HG03342 (cell line): ENCODE results near the gene NKPD1.

Experiments
- ATAC-seq: cut with Tn5 transposase; IDR thresholded peaks from one replicate; pipeline ENCODE4 v1.9.1; 2021; ENCODE audit warnings: mild to moderate bottlenecking, moderate library complexity; ENCODE audit not compliant: unreplicated experiment

NKPD1 gene

DNA sequence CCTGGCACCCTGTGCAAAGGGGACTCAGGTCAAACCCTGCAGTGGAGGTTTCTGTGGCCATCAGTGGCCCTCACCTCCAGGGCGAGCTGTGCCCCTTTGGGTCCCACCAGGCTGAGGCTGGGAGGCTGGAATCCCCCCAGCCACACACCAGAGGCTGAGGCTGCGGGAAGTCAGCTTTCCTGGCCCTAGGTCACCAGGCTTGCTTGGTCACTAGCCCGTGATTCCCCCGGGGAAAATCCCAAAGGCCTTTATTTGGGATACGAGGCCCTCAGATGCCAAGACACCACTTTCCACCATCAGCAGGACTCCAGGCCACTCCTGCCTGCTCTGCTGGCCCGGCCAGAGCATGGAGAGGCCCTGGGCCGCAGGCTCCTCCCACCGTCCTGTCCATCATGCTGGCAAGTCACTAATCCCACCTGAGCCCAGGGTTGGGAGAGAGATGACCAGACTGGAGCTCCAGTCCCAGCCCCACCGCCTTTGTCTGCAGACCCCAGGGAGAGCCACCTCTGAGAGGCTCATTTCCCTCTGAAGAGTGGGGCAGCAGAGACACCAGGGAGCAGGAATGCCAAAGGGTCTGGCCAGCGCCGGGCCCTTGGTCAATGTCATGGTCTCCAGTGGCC, 4.7 kb downstream of the NKPD1 start:
- no peak for ATAC-seq

DNA sequence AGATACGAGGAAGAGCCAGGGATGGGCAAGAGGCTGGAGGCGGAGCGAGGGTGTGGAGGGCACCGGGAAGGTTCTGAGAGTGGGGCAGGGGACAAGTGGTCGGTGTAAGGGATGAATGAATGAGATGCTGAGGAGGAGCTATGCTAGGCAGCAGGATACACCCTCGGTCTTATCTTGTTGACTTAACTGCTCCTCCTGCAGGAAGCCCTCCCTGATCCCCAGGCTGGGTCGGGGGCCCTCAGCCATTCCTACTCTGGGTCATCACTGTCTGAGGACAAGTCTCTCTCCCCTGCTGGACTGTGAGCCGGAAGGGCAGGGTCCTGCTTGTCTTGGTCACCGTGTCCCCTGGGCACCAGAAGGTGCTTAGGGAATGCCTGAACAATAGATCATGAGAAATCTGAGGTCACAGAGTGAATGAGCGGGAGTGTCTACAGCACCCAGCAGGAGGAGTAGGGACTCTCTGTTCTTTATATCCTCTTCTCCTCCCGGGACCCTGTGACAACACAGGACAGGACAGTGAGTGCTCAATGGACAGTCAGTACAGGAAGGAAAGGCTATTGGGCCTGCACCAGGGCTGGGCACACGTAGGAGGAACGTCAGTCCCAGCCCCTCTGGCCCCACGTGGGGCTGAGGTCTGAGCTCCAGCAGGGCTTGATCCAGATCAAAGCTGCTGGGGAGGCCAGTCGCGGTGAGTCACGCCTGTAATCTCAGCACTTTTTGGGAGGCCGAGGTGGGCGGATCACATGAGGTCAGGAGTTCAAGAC, 6.5 kb downstream of the NKPD1 start:
- no peak for ATAC-seq

DNA sequence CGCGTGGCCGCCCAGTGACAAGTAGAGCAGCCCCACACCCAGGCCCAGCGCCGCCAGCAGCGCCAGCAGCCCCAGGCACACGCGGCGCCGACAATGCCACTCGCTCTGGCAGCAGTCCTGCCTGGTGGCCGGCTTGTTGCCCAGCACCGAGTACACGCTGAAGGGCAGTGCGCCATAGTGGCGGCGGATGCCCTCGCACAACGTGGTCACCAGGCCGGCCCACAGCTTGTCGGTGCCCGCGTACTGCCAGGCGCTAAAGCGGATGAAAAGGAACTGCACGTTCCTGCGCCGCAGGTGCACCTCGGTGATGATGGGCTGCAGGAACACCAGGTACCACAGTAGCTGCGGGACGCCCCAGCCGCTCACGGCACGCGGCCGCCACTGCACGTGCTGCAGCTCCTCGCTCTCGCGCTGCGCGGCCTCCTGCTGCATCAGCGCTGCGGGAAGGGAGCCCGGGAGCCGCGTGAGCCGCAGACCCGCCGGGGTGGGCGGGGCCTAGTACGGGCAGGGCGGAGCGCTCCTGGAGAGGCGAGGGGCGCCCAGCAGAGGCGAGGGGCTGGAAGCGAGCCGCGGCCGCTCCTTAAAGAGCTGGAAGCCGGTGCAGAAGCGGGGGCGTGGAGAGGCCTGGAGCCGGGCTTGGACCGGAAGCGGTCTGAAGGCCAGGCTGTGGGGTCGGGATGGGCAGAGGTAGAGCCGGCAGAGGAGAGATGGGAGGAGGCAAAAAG, 7.3 kb downstream of the NKPD1 start:
- ATAC-seq, result no peak

DNA sequence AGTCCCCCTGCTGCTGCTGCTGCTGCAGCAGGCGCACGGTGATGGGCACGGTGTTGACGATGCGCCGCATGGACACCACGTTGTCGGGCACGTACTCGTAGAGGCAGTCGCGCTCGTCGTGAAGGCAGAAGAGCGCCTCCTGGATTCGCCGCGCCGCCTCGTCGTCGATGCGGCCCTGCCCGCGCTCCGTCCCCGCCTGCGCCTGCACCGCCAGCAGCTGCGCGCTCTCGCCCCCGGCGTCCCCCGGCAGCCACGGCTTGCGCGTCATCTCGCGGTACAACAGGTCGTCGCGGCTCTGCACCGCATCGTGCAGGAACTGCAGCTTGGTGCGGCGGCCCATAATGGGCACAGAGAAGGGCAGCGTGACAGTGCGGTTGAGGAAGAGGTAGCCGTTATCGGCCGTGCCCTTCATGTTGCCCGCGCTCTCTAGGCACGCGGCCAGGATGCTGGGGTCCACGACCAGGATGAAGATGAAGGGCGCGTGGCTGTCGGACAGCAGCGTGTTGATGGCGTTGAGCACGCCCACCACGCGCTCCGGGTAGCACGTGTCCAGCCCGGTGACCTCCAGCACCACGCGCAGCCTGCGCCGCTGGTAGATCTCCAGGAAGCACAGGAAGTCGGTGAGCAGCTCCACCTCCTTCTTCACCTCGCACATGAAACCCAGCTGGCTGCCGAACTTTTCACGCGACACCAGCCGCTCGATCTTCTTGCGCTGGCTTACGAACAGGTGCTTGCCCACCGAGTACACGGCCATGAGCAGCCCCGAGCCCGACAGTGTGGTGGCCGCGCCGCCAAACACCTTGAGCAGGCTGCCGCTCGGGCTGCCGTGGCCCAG, 8.1 kb downstream of the NKPD1 start:
- no peak for ATAC-seq

DNA sequence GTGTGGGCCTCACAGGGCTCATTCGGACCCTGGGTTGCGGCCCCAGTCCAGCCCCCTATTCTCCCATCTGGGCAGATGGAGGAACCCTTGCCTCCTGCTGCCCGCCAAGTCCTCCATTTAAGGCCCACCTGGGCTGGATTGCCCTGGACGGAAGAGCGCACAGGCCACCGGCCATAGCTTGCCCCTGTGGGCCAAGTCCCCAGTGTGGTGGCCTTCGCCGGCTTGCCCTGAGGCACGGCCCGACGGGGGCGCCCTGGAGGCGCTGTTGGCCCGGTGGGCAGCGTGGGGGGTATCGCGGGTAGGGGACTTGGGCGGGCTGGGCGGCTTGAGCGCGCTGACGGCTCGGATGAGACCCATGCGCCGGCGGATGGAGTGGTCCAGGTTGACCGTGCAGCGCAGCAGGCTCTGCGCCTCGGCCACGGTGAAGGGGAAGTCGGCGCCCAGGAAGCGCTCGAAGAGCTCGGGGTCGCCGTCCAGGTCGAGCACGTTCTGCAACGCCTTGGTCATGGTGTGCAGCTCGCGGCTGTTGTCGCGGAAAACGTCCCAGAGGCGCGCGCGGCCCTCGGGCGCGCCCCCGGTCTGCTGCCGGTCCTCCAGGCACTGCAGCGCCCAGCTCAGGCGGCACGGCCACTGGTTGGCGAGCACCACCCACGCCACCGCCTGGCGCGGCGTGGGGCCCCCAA, 8.8 kb downstream of the NKPD1 start:
- ATAC-seq, result no peak

DNA sequence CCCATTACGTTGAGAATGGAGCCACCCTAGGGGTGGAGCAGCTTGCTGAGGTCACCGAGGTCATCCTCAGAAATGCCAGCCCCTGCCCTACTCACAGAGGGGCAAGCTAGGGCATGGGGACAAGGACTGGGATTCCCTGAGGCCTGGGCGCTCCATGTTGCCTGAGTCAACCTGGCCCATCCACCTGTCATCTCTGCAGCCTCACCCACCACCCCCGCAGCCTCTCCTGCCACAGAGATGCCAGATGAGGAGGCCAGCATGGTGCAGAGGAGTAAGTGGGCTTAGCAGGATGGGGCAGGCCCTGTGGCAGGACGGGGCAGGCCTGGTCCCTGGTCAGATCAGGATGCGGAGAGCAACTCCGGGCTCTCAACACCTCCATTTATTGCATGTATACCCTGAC, 9.5 kb downstream of the NKPD1 start:
- ATAC-seq, result no peak

DNA sequence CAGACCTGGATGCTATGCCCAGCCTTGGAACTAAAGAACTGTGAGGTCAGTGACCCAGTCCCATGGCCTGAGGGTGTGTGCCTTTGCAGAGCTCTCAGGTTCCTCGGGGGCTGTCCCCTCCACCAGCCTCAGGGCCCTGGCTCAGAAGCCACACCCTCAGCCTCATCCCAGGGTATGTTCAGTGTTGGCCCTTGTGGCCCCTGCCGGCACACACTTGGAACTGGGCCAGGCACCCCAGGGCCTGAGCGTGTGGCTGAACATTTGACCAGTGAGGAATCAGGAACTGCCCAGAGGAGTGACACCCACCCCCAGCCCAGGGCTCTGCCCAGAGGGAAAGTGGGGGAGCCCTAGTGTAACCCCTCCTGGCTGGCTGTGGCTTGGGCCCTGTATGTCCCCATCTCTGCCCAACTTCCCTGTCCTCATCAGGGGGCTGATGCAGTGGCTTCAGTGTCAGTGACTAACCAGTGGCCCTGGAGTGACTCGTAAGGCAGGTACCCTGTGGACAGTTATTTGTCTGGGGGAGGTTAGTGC, 10.0 kb downstream of the NKPD1 start:
- no peak for ATAC-seq

DNA sequence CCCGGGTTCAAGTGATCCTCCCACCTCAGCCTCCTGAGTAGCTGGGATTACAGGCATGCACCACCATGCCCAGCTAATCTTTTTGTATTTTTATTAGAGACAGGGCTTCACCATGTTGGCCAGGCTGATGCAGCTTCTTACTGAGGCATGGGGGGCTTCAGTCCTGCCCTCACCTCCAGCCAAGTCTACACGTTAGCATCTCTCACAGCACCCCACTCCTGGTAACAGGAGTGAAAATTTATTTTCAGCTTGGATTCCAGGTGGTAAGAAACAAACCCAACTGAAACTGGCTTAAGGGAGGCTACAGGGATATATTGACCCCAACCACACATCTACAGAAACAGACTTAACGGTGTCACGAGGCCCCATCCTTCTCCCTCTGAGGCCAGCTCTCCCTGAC, 10.6 kb downstream of the NKPD1 start:
- no peak for ATAC-seq

DNA sequence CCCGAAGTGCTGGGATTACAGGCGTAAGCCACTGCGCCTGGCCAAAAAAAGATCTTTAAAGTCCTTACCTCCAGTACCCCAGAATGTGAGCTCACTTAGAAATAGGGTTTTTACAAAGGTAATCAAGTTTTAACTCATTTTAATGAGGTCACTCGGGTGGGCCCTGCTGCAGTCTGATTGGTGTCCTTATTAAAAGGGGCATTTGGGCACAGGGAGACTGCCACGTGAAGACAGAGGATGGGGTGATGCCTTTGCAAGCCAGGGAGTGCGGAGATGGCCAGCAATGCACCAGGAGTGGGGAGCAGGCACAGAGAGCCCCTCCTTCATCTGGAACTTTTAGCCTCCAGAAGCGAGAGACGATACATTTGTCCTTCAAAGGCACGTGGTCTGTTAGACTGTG, 11.7 kb downstream of the NKPD1 start:
- no peak for ATAC-seq

DNA sequence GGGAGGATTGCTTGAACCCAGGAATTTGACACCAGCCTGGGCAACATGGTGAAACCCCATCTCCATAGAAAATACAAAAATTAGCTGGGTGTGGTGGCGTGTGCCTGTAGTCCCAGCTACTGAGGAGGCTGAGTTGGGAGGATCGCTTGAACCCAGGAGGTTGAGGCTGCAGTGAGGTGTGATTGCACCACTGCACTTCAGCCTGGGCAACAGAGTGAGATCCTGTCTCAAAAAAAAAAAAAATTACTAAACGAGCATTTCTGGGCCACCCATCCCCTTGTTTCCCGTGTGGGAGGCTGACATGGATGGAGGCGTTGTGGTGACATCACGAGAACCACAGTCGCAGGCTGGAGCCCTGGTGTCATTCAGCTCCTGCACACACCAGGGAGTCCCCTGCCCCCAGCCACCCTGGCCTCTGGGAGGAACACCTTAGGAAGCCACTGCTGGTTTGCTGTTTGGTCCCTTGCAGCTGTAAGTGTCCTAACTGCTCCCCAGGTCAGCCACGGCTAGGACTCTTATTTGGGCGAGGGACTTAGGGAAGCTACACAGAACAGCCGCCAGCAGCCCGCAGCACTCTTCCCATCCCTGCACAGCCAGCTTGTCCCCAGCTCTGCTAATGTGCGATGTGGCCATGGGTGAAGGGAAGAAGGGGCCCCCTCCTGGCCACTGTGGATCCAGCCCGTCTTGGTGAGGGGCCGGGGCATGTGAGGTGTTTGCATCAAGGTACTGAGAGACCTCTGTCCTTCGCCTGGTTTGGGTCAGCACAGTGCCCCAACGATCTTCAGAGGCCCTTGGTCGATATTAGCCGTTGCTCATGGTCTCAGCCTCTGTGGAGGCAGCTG, 12.7 kb downstream of the NKPD1 start:
- ATAC-seq, result no peak

DNA sequence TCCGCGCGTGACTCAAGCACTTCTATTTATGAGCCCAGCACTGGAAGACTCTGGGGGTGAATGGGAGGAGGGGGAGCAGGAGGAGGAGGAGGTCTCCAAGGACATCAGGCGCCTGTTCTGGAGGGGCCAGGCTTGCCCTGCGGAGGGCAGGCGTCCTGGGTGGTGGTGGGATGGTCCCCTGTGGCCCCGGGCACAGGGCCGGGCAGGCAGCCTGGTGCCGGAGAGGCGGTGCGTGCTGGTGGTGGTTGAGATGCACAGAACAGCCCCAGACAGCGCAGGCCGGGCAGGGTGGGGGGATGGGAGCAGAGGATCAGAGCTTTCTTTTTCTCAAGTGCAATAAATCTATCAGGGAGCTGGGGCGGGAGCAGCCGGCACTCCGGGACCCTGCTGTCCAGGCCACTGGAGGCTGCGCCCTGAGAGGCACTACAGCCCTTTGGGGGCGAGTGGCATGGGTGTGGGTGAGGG, 14.0 kb downstream of the NKPD1 start:
- ATAC-seq, result no peak

DNA sequence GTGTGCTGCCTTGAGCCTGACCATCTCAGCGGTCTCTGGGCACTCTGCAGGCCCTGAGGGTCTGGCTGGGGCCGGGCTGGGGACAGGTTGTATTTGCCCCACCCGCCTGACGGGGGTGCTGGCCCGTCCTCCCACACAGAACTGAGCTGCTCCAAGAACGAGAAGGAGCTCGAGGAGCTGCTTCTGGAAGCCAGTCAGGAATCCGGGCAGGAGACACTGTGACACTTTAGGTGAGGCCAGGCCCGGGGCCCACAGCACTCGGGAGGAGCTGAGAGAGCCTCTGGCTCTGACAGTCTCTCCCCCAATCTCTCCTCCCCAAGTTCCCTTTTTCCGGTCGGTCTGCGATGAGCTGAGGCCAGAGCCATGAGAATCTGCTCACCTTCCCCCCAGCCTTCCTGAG, 14.5 kb downstream of the NKPD1 start:
- no peak for ATAC-seq

DNA sequence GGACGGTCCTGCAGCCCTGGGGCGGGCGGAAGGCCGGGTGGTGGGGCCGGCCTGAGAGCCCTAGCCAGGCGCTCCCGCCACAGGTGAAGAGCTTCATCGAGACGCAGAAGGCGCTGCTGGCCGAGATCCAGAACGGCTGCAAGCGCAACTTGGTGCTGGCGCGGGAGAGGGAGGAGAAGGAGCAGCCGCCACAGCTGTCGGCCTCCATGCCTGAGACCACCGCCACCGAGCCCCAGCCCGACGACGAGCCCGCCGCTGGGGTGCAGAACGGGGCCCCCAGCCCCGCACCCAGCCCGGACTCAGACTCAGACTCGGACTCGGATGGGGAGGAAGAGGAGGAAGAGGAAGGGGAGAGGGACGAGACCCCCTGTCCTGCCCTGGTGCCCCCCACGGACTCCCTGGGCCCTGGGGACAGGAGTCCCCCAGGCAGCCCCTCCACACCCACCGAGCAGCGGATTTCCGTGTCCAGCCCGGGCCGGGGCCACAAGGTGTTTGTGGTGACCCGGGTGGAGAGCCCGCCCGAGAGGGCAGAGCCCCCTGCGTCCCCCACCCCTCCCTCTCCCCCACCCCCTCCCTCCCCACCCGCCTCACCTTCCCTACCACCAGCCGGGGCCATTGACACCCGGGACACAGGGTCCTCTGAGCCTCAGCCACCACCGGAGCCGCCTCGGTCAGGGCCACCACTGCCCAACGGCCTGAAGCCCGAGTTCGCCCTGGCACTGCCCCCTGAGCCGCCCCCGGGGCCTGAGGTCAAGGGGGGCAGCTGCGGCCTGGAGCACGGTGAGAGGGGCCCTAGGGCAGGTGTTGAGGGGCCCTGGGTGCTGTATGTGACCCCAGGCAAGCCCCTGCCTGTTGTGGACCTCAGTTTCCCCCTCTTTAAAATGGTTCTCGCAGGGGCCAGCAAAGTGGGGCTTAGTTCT, 15.3 kb downstream of the NKPD1 start:
- ATAC-seq, result no peak

DNA sequence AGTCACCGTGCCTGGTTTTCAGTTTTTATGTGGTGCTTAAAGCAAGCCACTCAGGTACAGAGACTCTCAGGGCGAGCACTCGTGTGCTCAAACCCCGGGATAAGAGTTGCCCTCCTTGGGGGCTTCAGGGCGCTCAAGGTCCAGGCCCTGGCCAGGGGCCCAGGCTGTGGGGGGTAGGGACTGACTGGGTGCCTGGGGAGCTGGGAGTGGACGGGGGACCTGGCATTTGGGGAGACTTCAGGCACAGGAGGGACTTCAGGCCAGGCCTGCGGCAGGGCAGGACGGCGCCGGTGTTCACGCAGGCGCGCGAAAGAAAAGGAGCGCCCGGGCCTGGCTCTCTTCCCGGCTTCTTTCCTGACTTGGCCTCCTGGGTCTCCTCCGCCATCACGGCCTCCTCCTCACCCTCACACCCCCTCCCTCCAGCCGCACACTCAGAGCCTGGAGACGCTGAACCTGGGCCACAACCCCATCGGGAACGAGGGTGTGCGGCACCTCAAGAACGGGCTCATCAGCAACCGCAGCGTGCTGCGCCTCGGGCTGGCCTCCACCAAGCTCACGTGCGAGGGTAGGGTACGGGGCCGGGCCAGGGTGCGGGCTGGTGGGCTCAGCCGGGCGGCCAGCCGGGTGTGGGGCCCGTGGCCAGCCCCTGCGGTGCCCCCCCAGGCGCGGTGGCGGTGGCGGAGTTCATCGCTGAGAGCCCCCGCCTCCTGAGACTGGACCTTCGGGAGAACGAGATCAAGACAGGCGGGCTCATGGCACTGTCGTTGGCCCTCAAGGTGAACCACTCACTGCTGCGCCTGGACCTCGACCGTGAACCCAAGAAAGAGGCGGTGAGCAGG, 16.1 kb downstream of the NKPD1 start:
- no peak for ATAC-seq

DNA sequence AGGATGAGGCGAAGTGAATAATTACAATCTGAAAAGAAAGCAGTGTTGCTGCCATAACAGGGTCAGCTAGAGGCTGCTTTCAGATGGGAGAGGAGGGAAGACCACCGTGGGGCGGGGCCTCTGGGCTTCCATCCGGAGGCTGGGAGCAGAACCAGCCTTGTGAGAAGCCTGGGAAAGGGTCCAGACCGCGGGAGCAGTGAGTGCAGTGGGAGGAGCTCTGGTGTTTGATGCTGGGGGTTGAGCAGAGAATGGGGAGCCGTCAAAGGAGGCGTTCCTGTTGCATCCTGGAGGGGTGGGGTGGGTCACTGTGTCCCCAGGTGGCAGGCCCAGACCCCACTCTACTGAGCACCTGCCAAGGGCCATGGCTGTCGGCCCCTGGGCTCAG, 18.1 kb downstream of the NKPD1 start:
- ATAC-seq, result no peak

DNA sequence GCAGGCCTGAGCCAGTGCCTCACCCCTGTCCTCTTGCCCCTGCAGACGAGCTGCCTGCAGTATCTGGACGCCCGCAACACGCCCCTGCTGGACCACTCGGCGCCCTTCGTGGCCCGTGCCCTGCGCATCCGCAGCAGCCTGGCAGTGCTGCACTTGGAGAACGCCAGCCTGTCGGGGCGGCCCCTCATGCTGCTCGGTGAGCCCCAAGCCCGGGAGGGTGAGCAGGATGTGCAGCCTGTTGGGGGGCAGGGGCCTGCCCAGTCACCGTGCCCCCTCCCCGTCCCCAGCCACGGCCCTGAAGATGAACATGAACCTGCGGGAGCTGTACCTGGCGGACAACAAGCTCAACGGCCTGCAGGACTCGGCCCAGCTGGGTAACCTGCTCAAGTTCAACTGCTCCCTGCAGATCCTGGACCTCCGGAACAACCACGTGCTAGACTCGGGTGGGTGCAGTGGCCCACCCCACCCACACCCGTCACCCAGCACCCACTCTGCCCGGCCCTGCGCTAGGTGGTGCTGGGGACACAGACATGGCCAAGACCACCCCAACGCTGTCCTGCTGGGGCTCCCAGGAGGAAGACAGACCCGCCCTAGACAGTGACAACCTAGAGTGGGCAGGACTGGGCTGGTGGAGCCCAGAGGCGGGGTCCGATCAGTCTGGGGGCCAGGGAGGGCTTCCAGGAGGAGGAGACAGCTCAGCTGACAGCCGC, 18.6 kb downstream of the NKPD1 start:
- no peak for ATAC-seq
